GM21576 (cell line): ENCODE data around the gene RFX8.
"Not testable (repeated sequence)": the region's sequence is repeated elsewhere in the genome, so short reads cannot be mapped to it uniquely, and the experiment has no call there.

ENCODE experiments used
- ATAC-seq: cut with Tn5 transposase; IDR thresholded peaks from one replicate; pipeline ENCODE4 v1.9.1; 2021; ENCODE audit warnings: mild to moderate bottlenecking, moderate library complexity; ENCODE audit not compliant: unreplicated experiment

RFX8 gene

GRCh38 chr2:101474731-101475384 lies at the start of gene RFX8:
Gene RFX8, minus strand, starts transcription at chr2:101475112. Its CDS starts 8,264 bp downstream, at chr2:101466848.
- ATAC-seq, result no peak

GRCh38 chr2:101521487-101521886 lies 46.6 kb upstream of the RFX8 start:
- ATAC-seq, result no peak

- no peak for ATAC-seq
Measured at GRCh38 chr2:101520246-101520645, 45.3 kb upstream of the RFX8 start.

GRCh38 chr2:101518578-101519492 lies 43.9 kb upstream of the RFX8 start:
- ATAC-seq, result no peak

- no peak for ATAC-seq
Measured at GRCh38 chr2:101517758-101518271, 42.9 kb upstream of the RFX8 start.

- ATAC-seq, result no peak
Measured at GRCh38 chr2:101516823-101517690, 42.1 kb upstream of the RFX8 start.

- no peak for ATAC-seq
Measured at GRCh38 chr2:101516349-101516748, 41.4 kb upstream of the RFX8 start.

GRCh38 chr2:101515477-101515876 lies 40.6 kb upstream of the RFX8 start:
- no peak for ATAC-seq

- no peak for ATAC-seq
Measured at GRCh38 chr2:101512993-101513392, 38.1 kb upstream of the RFX8 start.

GRCh38 chr2:101511381-101511780 lies 36.5 kb upstream of the RFX8 start:
- no peak for ATAC-seq

- ATAC-seq, result no peak
Measured at GRCh38 chr2:101509499-101510284, 34.8 kb upstream of the RFX8 start.

- ATAC-seq, result no peak
Measured at GRCh38 chr2:101508636-101509035, 33.7 kb upstream of the RFX8 start.

GRCh38 chr2:101505276-101505675 lies 30.4 kb upstream of the RFX8 start:
- ATAC-seq, result not testable (repeated sequence)

GRCh38 chr2:101504744-101505143 lies 29.8 kb upstream of the RFX8 start:
- ATAC-seq, result not testable (repeated sequence)

- no peak for ATAC-seq
Measured at GRCh38 chr2:101502095-101502494, 27.2 kb upstream of the RFX8 start.

- ATAC-seq, result no peak
Measured at GRCh38 chr2:101501443-101501842, 26.5 kb upstream of the RFX8 start.

GRCh38 chr2:101500860-101501259 lies 25.9 kb upstream of the RFX8 start:
- no peak for ATAC-seq

- no peak for ATAC-seq
Measured at GRCh38 chr2:101500180-101500579, 25.3 kb upstream of the RFX8 start.

- no peak for ATAC-seq
Measured at GRCh38 chr2:101496279-101496678, 21.4 kb upstream of the RFX8 start.

- ATAC-seq, result no peak
Measured at GRCh38 chr2:101492936-101493473, 18.1 kb upstream of the RFX8 start.
